NCI-H524 (cell line): ENCODE measurements around the gene RPP25L.

ENCODE experiments used
- DNase-seq, 2 experiments: peaks; one replicate each; lab custom pipeline; 2025; lab: John Stamatoyannopoulos, UW

RPP25L gene

GRCh38 chr9:34568774-34569173 is 43.1 kb downstream of the RPP25L start:
- DNase-seq, result peak; percentile 44 to 86

- DNase-seq, result no peak
Measured at GRCh38 chr9:34568133-34568532, 43.8 kb downstream of the RPP25L start.

GRCh38 chr9:34566972-34567371 is 44.9 kb downstream of the RPP25L start:
- no peak for DNase-seq

- no peak for DNase-seq
Measured at GRCh38 chr9:34566322-34566721, 45.6 kb downstream of the RPP25L start.

GRCh38 chr9:34565856-34566255 is 46.0 kb downstream of the RPP25L start:
- no peak for DNase-seq

GRCh38 chr9:34564617-34565016 is 47.3 kb downstream of the RPP25L start:
- DNase-seq, result no peak

GRCh38 chr9:34563262-34563661 is 48.6 kb downstream of the RPP25L start:
- no peak for DNase-seq

GRCh38 chr9:34562135-34562745 is 49.7 kb downstream of the RPP25L start:
- no peak for DNase-seq

- DNase-seq, result no peak
Measured at GRCh38 chr9:34560599-34561214, 51.2 kb downstream of the RPP25L start.
